SK-N-SH (cell line): ENCODE data around the gene STIP1. TPM values are rescaled to one million over a fixed set of nuclear protein-coding genes. Genes with fewer than 3 reads are reported as not detected.

Experiments used
- CTCF ChIA-PET: fragments of 300-600, 350-600 bp; formaldehyde crosslinking; extraction: SDS; loops from one replicate; lab custom pipeline; 2021; lab: Yijun Ruan, JAX
- POLR2A ChIA-PET: fragments of 350-600 bp; sonication (Branson Sonifier 250); formaldehyde crosslinking; extraction: SDS; loops from one replicate; lab custom pipeline; 2020; ENCODE audit warnings: antibody characterized with exemption, inconsistent platforms; lab: Yijun Ruan, JAX
- DNase-seq: peaks from one replicate; pipeline ENCODE4 v3.0.0; 2012
- H2AFZ ChIP-seq: fragments of 200-600 bp; sonication (generic); 2 replicates; pipeline ENCODE4 v1.8.1; 2016; ENCODE audit warnings: antibody characterized with exemption, mild to moderate bottlenecking, low read depth
- H3F3A ChIP-seq: fragments of 200-600 bp; sonication (generic); replicated peaks from 2 replicates; pipeline ENCODE3; 2016; ENCODE audit warnings: antibody characterized with exemption, mild to moderate bottlenecking; ENCODE audit not compliant: insufficient read depth
- H3K27ac ChIP-seq, 2 experiments: fragments of 200-500 bp in 1 of 2; fragments of 200-600 bp in 1 of 2; sonication (Bioruptor generic) in 1 of 2; sonication (generic), shearing (Covaris generic) in 1 of 2; 2 replicates each; pipeline versions ENCODE4 v1.5.1 to v1.6.1; 2014 to 2016; ENCODE audit warnings: low read depth in 2 of 2, inconsistent platforms in 1 of 2, low read length in 1 of 2, mild to moderate bottlenecking in 1 of 2, mixed read lengths in 1 of 2
- H3K27me3 ChIP-seq: fragments of 200-600 bp; sonication (generic), shearing (Covaris generic); 2 replicates; pipeline ENCODE4 v1.6.1; 2016; ENCODE audit warnings: mixed run types; ENCODE audit not compliant: insufficient read depth
- H3K36me3 ChIP-seq, 2 experiments: fragments of 200-500 bp in 1 of 2; fragments of 200-600 bp in 1 of 2; sonication (Bioruptor generic) in 1 of 2; sonication (generic) in 1 of 2; replicated peaks in 1 of 2; 2 replicates each; pipeline versions ENCODE3 to v1.5.1; 2014 to 2016; ENCODE audit warnings: low read length in 1 of 2, mild to moderate bottlenecking in 1 of 2; ENCODE audit not compliant: insufficient read depth in 2 of 2, control insufficient read depth in 1 of 2
- H3K4me1 ChIP-seq, 2 experiments: fragments of 200-500 bp in 1 of 2; fragments of 200-600 bp in 1 of 2; sonication (Bioruptor generic) in 1 of 2; sonication (generic), shearing (Covaris generic) in 1 of 2; 2 replicates each; pipeline versions ENCODE4 v1.5.1 to v1.6.1; 2014 to 2016; ENCODE audit warnings: low read depth in 1 of 2, low read length in 1 of 2, mixed run types in 1 of 2; ENCODE audit not compliant: insufficient read depth in 2 of 2, control insufficient read depth in 1 of 2
- H3K4me2 ChIP-seq: fragments of 200-600 bp; sonication (generic), shearing (Covaris generic); 2 replicates; pipeline ENCODE4 v1.6.1; 2017; ENCODE audit warnings: mixed run types
- H3K4me3 ChIP-seq, 2 experiments: fragments of 200-500 bp in 1 of 2; fragments of 200-600 bp in 1 of 2; sonication (Bioruptor generic) in 1 of 2; sonication (generic), shearing (Covaris generic) in 1 of 2; 2 replicates each; pipeline versions ENCODE4 v1.5.1 to v1.8.1; 2014 to 2016; ENCODE audit warnings: low read depth in 2 of 2, inconsistent platforms in 1 of 2, low read length in 1 of 2, mild to moderate bottlenecking in 1 of 2, mixed read lengths in 1 of 2, moderate library complexity in 1 of 2
- H3K79me2 ChIP-seq: fragments of 200-600 bp; sonication (generic); 2 replicates; pipeline ENCODE4 v1.8.1; 2017; ENCODE audit warnings: mild to moderate bottlenecking; ENCODE audit not compliant: insufficient read depth
- H3K9ac ChIP-seq: fragments of 200-600 bp; sonication (generic); 2 replicates; pipeline ENCODE4 v1.6.1; 2017; ENCODE audit warnings: mixed run types
- H3K9me2 ChIP-seq: fragments of 200-600 bp; sonication (generic); 2 replicates; pipeline ENCODE4 v1.6.1; 2017; ENCODE audit warnings: mixed run types
- H3K9me3 ChIP-seq: fragments of 200-600 bp; sonication (generic); 2 replicates; pipeline ENCODE4 v1.6.1; 2017; ENCODE audit warnings: mixed run types, mild to moderate bottlenecking, moderate library complexity
- H4K20me1 ChIP-seq: fragments of 200-600 bp; sonication (generic); 2 replicates; pipeline ENCODE4 v1.6.1; 2017; ENCODE audit warnings: mild to moderate bottlenecking, mixed run types; ENCODE audit not compliant: insufficient read depth
- CHD2 ChIP-seq: fragments of 150-350 bp; IDR thresholded peaks from 2 replicates; pipeline ENCODE4 v1.6.1; 2018; ENCODE audit warnings: low read length; ENCODE audit not compliant: partially characterized antibody
- CTCF ChIP-seq: fragments of 200-600 bp; sonication (generic); IDR thresholded peaks from 2 replicates; pipeline ENCODE4 v1.6.1; 2017; ENCODE audit warnings: antibody characterized with exemption, mild to moderate bottlenecking, moderate library complexity
- ELF1 ChIP-seq: IDR thresholded peaks from 2 replicates; pipeline ENCODE4 v1.4.0; 2012
- FOSL2 ChIP-seq: IDR thresholded peaks from 2 replicates; pipeline ENCODE4 v1.4.0; 2012; ENCODE audit warnings: low read depth, mild to moderate bottlenecking, moderate library complexity, borderline replicate concordance
- GABPA ChIP-seq: IDR thresholded peaks from 2 replicates; pipeline ENCODE4 v1.4.0; 2012; ENCODE audit warnings: low read depth, mild to moderate bottlenecking
- MXI1 ChIP-seq: IDR thresholded peaks from 2 replicates; pipeline ENCODE4 v1.6.1; 2012; ENCODE audit warnings: mild to moderate bottlenecking, low read depth, low read length, improper control_type of control experiment
- POLR2AphosphoS5 ChIP-seq: IDR thresholded peaks from 2 replicates; pipeline ENCODE4 v1.6.1; 2012; ENCODE audit warnings: low read depth, low read length
- RAD21 ChIP-seq: IDR thresholded peaks from 2 replicates; pipeline ENCODE4 v1.6.1; 2012; ENCODE audit warnings: mild to moderate bottlenecking, low read length
- RFX5 ChIP-seq: IDR thresholded peaks from 2 replicates; pipeline ENCODE4 v1.6.1; 2012; ENCODE audit warnings: mild to moderate bottlenecking, improper control_type of control experiment, low read length
- RXRA ChIP-seq: IDR thresholded peaks from 2 replicates; pipeline ENCODE4 v1.4.0; 2012; ENCODE audit warnings: low read depth, mild to moderate bottlenecking, borderline replicate concordance
- YY1 ChIP-seq: IDR thresholded peaks from 2 replicates; pipeline ENCODE4 v1.4.0; 2012; ENCODE audit warnings: low read depth, mild to moderate bottlenecking
- ZBTB33 ChIP-seq: IDR thresholded peaks from 2 replicates; pipeline ENCODE4 v1.4.0; 2012; ENCODE audit warnings: low read depth, borderline replicate concordance
- WGBS: methylation state at CpG from one replicate; pipeline ENCODE4 v1.1.6; 2017; ENCODE audit warnings: low lambda C conversion rate; 5-methylcytosine and 5-hydroxymethylcytosine counted together
- polyA plus RNA-seq, 3 experiments: library from polyadenylated mRNA; depleted of rRNA; stranded (reverse); fragments of >200 nt; gene quantifications; 2 replicates each; pipeline ENCODE4 v1.2.3, GENCODE V29; 2012
- TF ChIP-seq, protein P1 (sequence below): IDR thresholded peaks from 2 replicates; pipeline ENCODE4 v1.4.0; 2012; ENCODE audit warnings: low read depth, borderline replicate concordance
- TF ChIP-seq, protein P2 (sequence below): IDR thresholded peaks from 2 replicates; pipeline ENCODE4; 2012

The STIP1 gene
- polyA plus RNA-seq, 1 of the 3 experiments (the other 2 are of a cell fraction), result 163 TPM

DNA sequence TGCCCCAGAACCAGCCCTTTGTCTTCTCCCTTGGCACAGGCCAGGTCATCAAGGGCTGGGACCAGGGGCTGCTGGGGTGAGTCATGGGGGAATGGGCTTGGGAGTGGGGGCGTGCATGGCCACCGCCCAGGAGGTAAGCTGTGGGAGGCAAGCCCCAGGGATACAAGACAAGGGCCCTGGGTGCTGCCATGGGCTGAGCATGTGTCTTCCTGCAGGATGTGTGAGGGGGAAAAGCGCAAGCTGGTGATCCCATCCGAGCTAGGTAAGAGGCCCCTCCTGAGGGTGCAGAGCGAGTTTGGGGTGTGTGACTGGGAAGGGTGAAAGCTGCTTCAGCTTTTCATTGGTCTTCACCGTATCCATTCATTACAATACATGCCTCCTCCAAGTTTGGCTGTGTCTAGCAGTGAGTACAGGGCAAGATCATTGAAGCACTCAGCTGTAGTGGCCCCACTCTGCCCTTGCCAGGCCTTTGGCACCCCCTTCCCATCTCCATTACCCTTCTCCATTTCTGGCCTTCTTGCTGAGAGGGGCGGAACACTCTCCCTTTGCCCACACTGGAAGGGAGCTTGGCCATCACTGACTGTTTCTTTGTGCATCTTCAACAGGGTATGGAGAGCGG, 57.4 kb downstream of the STIP1 start:
- no peak for DNase-seq
- TF ChIP-seq GABPA, result no peak
- TF ChIP-seq, protein P1, sequence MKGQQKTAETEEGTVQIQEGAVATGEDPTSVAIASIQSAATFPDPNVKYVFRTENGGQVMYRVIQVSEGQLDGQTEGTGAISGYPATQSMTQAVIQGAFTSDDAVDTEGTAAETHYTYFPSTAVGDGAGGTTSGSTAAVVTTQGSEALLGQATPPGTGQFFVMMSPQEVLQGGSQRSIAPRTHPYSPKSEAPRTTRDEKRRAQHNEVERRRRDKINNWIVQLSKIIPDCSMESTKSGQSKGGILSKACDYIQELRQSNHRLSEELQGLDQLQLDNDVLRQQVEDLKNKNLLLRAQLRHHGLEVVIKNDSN, result no peak
- TF ChIP-seq CHD2, result peak; percentile 17
- TF ChIP-seq ZBTB33, result no peak
- no peak for TF ChIP-seq RXRA
- TF ChIP-seq, protein P2, sequence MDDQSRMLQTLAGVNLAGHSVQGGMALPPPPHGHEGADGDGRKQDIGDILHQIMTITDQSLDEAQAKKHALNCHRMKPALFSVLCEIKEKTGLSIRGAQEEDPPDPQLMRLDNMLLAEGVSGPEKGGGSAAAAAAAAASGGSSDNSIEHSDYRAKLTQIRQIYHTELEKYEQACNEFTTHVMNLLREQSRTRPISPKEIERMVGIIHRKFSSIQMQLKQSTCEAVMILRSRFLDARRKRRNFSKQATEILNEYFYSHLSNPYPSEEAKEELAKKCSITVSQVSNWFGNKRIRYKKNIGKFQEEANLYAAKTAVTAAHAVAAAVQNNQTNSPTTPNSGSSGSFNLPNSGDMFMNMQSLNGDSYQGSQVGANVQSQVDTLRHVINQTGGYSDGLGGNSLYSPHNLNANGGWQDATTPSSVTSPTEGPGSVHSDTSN, result no peak
- TF ChIP-seq FOSL2, result 0 out of 2 replicates have a peak, but pooled peaks have one; percentile 3
- no peak for TF ChIP-seq RFX5
- TF ChIP-seq CTCF, result no peak
- TF ChIP-seq YY1, result no peak
- no peak for TF ChIP-seq RAD21
- TF ChIP-seq MXI1, result no peak
- no peak; the same call in 1 of the 2 replicates for TF ChIP-seq POLR2AphosphoS5
- TF ChIP-seq ELF1, result no peak
- peaks cover 48% of the 10 kb centered on the region for H3K79me2 ChIP-seq
- ChIA-PET CTCF (interaction anchor here (0.6 to 3.3 kb wide), 10 partner anchors 8 to 61 kb away, joined by 3 to 17 read pairs (median 4); partner anchors contain the start of gene PLCB3), POLR2A (interaction anchor here (0.5 to 12.4 kb wide), 4 partner anchors 9 to 52 kb away, joined by 3 to 112 read pairs (median 22); no protein-coding TSS in a partner anchor)
- no peak overlapping the region for H3K9ac ChIP-seq
- peaks cover 28% of the 10 kb centered on the region for H3F3A ChIP-seq
- peaks cover 15 to 46% of the 10 kb centered on the region in 2 experiments; a peak in 2 of 4 replicates for H3K4me1 ChIP-seq
- peaks cover 10 to 21% of the 10 kb centered on the region in 2 experiments for H3K36me3 ChIP-seq
- H3K27me3 ChIP-seq, result no peaks in the 10 kb centered on the region
- peak overlapping the region; percentile 98 for H3K4me2 ChIP-seq
- H3K9me2 ChIP-seq, result no peaks in the 10 kb centered on the region
- no peak overlapping the region for H3K4me3 ChIP-seq
- H3K9me3 ChIP-seq, result no peaks in the 10 kb centered on the region
- H3K27ac ChIP-seq, result peak overlapping the region; percentile 8 to 26; a peak in 2 of 4 replicates
- H2AFZ ChIP-seq, result no peak overlapping the region
- 82% methylated on average over 7 of the region's 8 CpGs for WGBS
- no peaks in the 10 kb centered on the region for H4K20me1 ChIP-seq
